OCI-LY7 (cell line): ENCODE measurements around the gene PLEKHJ1. TPM values are rescaled to one million over a fixed set of nuclear protein-coding genes. Genes with fewer than 3 reads are reported as not detected.

Experiments
- BruUV-seq: library from RNA; stranded (reverse); fragments of 400-500 nt; replicated peaks from 2 replicates; lab custom pipeline; 2021; lab: Mats Ljungman, UMichigan
- CTCF ChIA-PET: fragments of 300-600 bp; sonication (Branson Sonifier 250); formaldehyde crosslinking; loops from one replicate; lab custom pipeline; 2022; ENCODE audit warnings: antibody characterized with exemption; ENCODE audit not compliant: unreplicated experiment; lab: Charles Lee
- POLR2A ChIA-PET: fragments of 300-600 bp; sonication (Branson Sonifier 250); formaldehyde crosslinking; loops from one replicate; lab custom pipeline; 2022; ENCODE audit warnings: antibody characterized with exemption; lab: Charles Lee
- DNase-seq: peaks from one replicate; pipeline ENCODE4 v3.0.0-alpha.2; 2015; ENCODE audit warnings: low spot score
- H2AFZ ChIP-seq: fragments of 200-600 bp; sonication (generic), shearing (Covaris generic); 2 replicates; pipeline ENCODE4 v1.6.1; 2014; ENCODE audit warnings: mild to moderate bottlenecking, antibody characterized with exemption, low read length, moderate library complexity
- H3K27ac ChIP-seq: fragments of 200-600 bp; sonication (generic); 2 replicates; pipeline ENCODE4 v1.5.1; 2014; ENCODE audit warnings: mixed run types, low read depth, mild to moderate bottlenecking, moderate library complexity, low read length, inconsistent platforms; ENCODE audit not compliant: poor library complexity, severe bottlenecking
- H3K36me3 ChIP-seq: fragments of 200-600 bp; sonication (generic); 2 replicates; pipeline ENCODE4 v1.6.1; 2014; ENCODE audit warnings: mild to moderate bottlenecking, antibody characterized with exemption, low read length, moderate library complexity, mixed read lengths; ENCODE audit not compliant: insufficient read depth
- H3K4me1 ChIP-seq: fragments of 200-600 bp; sonication (generic); 2 replicates; pipeline ENCODE4 v1.5.1; 2014; ENCODE audit warnings: mild to moderate bottlenecking, low read length; ENCODE audit not compliant: insufficient read depth, poor library complexity, severe bottlenecking
- H3K4me2 ChIP-seq: fragments of 200-600 bp; sonication (generic); 2 replicates; pipeline ENCODE4 v1.6.1; 2014; ENCODE audit warnings: mild to moderate bottlenecking, low read length
- H3K4me3 ChIP-seq: fragments of 200-600 bp; sonication (generic); 2 replicates; pipeline ENCODE4 v1.5.1; 2014; ENCODE audit warnings: mild to moderate bottlenecking, low read depth, low read length; ENCODE audit not compliant: poor library complexity, severe bottlenecking
- H3K79me2 ChIP-seq: fragments of 200-600 bp; sonication (generic); 2 replicates; pipeline ENCODE4 v1.6.1; 2016; ENCODE audit warnings: low read depth, mild to moderate bottlenecking, low read length, moderate library complexity, mixed read lengths; ENCODE audit not compliant: insufficient read depth
- H3K9me2 ChIP-seq: fragments of 200-600 bp; sonication (generic); 2 replicates; pipeline ENCODE4 v1.6.1; 2016; ENCODE audit warnings: mild to moderate bottlenecking, low read length, mixed read lengths; ENCODE audit not compliant: insufficient read depth
- H3K9me3 ChIP-seq: fragments of 200-600 bp; sonication (generic); 2 replicates; pipeline ENCODE4 v1.6.1; 2014; ENCODE audit warnings: mild to moderate bottlenecking, mixed run types, low read length, mixed read lengths
- H4K20me1 ChIP-seq: fragments of 200-600 bp; sonication (generic); 2 replicates; pipeline ENCODE4 v1.6.1; 2014; ENCODE audit warnings: mild to moderate bottlenecking, antibody characterized with exemption, low read length, moderate library complexity, mixed read lengths; ENCODE audit not compliant: insufficient read depth
- EZH2phosphoT487 ChIP-seq: fragments of 200-600 bp; sonication (generic); IDR thresholded peaks from 2 replicates; pipeline ENCODE4 v1.6.1; 2018; ENCODE audit warnings: low read depth, borderline replicate concordance, mild to moderate bottlenecking, mixed run types, antibody characterized with exemption, low read length, moderate library complexity, mixed read lengths
- intact Hi-C: fragments of 100-400 bp; cut with micrococcal nuclease; formaldehyde crosslinking; loops from one replicate; pipeline ENCODE4 v1.10.0; 2022; ENCODE audit not compliant: unreplicated experiment
- total RNA-seq, 2 experiments: library from RNA; depleted of rRNA in 1 of 2; stranded (reverse); fragments of >200 nt in 1 of 2; shearing (Covaris generic) in 1 of 2; gene quantifications; 2 replicates each; pipeline ENCODE4 v1.2.3, GENCODE V29; 2014 to 2022
- TF ChIP-seq, protein P1 (sequence below): fragments of 200-600 bp; sonication (generic); conservative IDR thresholded peaks from 2 replicates; pipeline ENCODE4 v1.5.1; 2014; ENCODE audit warnings: mild to moderate bottlenecking, antibody characterized with exemption, low read length, moderate library complexity, mixed read lengths

PLEKHJ1 gene
- total RNA-seq, 2 experiments from 2014 or later = 129 to 205 TPM

DNA sequence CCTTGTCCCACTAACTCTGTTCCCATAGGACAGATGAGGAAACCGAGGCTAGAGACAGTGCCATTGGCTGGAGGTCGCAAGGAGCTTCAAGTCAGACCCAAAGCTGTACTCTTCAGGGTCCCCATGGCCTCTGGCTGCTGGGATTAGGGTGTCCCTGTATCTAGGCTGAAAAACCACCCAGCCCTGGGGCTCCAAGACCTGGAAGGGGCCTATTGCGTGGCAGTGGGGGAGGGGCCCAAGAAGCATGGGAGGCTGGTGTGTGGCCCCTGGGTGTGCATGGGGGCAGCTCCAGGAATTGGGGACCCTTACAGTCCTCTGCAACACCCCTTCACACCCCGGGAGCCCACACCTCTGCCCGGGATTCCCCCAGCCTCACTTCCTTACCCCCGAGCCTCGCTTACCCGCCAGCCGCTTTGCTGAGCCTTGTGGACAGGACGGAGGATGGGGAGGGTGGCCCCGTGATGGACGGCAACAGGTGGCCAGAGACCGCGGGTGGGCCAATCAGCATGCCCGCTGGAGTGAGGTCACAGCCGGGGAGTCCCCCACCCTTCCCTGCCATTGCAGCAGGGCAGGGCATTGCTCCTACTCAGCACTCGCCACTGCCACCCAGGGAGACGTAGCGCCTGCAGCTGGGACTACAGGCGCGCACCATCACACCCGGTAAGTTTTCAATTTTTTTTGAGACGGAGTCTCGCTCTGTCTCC lies 20.0 kb upstream of the PLEKHJ1 start, which contains the start of gene JSRP1:
TSS of gene JSRP1 (minus strand) at position 436 of the 704 bp plus-strand sequence. CDS start 1,103 bp downstream, outside the sequence.
- Histone ChIP-seq H3K4me2 (peak within 1 kb of the TSS; percentile 35; the same call in 1 of the 2 replicates), H3K79me2 (no peaks in the 10 kb centered on the region), H3K9me3 (0 out of 2 replicates have a peak, but pooled peaks cover 1% of the 10 kb centered on the region), H3K4me3 (no peak within 1 kb of the TSS), H3K36me3 (peaks cover 5% of the 10 kb centered on the region; the same call in 1 of the 2 replicates), H4K20me1 (no peaks in the 10 kb centered on the region), H2AFZ (peak within 1 kb of the TSS; percentile 18; the same call in 1 of the 2 replicates), H3K9me2 (no peaks in the 10 kb centered on the region), H3K4me1 (peaks cover 64% of the 10 kb centered on the region), H3K27ac (peak within 1 kb of the TSS; percentile 87)
- no TSS peak for BruUV-seq
- ChIA-PET CTCF (interaction anchor here (0.6 kb wide), 1 partner anchor 401 kb away, joined by 6 read pairs; no protein-coding TSS in a partner anchor), POLR2A (interaction anchor here (1.6 kb wide), 1 partner anchor 16 kb away, joined by 4 read pairs; no protein-coding TSS in a partner anchor)
- peak; percentile 49 for DNase-seq
- TF ChIP-seq EZH2phosphoT487 = no peak
- TF ChIP-seq, protein P1, sequence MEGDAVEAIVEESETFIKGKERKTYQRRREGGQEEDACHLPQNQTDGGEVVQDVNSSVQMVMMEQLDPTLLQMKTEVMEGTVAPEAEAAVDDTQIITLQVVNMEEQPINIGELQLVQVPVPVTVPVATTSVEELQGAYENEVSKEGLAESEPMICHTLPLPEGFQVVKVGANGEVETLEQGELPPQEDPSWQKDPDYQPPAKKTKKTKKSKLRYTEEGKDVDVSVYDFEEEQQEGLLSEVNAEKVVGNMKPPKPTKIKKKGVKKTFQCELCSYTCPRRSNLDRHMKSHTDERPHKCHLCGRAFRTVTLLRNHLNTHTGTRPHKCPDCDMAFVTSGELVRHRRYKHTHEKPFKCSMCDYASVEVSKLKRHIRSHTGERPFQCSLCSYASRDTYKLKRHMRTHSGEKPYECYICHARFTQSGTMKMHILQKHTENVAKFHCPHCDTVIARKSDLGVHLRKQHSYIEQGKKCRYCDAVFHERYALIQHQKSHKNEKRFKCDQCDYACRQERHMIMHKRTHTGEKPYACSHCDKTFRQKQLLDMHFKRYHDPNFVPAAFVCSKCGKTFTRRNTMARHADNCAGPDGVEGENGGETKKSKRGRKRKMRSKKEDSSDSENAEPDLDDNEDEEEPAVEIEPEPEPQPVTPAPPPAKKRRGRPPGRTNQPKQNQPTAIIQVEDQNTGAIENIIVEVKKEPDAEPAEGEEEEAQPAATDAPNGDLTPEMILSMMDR = no peak
- intact Hi-C loops = no loop called here

DNA sequence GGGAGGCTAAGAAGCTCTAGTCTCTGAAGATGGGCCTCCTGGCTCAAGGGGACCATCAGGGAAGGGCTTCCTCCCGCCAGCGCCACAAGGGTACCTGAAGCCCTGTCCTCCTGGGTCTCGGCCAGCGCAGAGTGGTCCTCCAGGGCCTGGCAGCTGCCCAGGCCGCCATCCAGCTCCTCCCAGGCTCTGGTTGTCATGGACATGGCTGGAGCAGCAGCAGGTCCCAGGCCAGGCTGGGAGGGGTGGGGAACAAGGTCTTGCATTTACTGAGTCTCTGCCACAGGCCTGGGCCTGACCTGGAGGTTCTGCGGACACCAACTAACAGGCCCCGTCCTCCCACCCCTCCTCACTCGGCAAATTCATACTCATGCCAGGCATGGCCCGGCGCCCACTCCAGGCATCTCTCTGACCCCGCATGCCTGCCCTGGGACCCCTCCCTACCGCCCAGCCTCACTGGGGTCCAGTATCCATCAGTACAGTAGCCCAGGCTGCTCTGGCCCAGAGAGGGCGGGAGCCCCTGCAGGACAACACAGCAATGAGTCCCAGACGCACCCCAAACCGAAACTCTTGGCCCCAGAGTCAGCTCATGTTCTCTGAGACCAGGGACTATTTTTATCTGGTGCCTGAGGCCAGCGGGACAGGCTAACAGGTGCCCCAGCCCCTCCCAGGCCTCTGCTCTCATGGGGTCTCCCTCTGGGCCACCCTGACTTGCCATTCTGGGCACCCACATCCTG lies 19.1 kb upstream of the PLEKHJ1 start:
- intact Hi-C loops = no loop called here
- no peak for DNase-seq
- no peak for TF ChIP-seq EZH2phosphoT487
- TF ChIP-seq, protein P1 = no peak
- no peak overlapping the region for H3K4me3 ChIP-seq
- H3K9me2 ChIP-seq = no peaks in the 10 kb centered on the region
- no TSS peak for BruUV-seq
- H3K9me3 ChIP-seq = no peaks in the 10 kb centered on the region
- no peak overlapping the region for H2AFZ ChIP-seq
- H4K20me1 ChIP-seq = no peaks in the 10 kb centered on the region
- ChIA-PET CTCF (interaction anchor here (0.6 kb wide), 1 partner anchor 19 kb away, joined by 4 read pairs; no protein-coding TSS in a partner anchor), POLR2A (interaction anchor here (1.1 to 1.6 kb wide), 2 partner anchors 16 to 17 kb away, joined by 4 read pairs; no protein-coding TSS in a partner anchor)
- H3K79me2 ChIP-seq = no peaks in the 10 kb centered on the region
- H3K4me1 ChIP-seq = peaks cover 60% of the 10 kb centered on the region
- H3K36me3 ChIP-seq = peaks cover 5% of the 10 kb centered on the region; the same call in 1 of the 2 replicates
- no peak overlapping the region for H3K4me2 ChIP-seq
- H3K27ac ChIP-seq = no peak overlapping the region
